Measurements from ENCODE around the gene PSMB3. TPM values are rescaled to one million over a fixed set of nuclear protein-coding genes. Genes with fewer than 3 reads are reported as not detected.

PSMB3 gene
- 353 and 359 TPM in 2 replicates for total RNA-seq (2014; rRNA removed; shearing (Covaris generic))

GRCh38 chr17:38752308-38753070, at the start of gene PSMB3:
Gene PSMB3 (plus strand): TSS chr17:38752741. CDS start chr17:38752827, 86 bp downstream.

GRCh38 chr17:38704606-38705522, 47.7 kb upstream of the PSMB3 start, which contains the start of gene MLLT6:
Gene MLLT6 (plus strand): TSS chr17:38705273. CDS start chr17:38705633, 360 bp downstream.

GRCh38 chr17:38729886-38730525, 22.5 kb upstream of the PSMB3 start, which contains the start of gene CISD3:
Gene CISD3 (plus strand): TSS chr17:38730341. CDS start chr17:38730359, 18 bp downstream.

GRCh38 chr17:38748149-38748891, 4.2 kb upstream of the PSMB3 start, which contains the start of gene PCGF2:
Gene PCGF2 (minus strand): TSS chr17:38748336. CDS start chr17:38740402, 7,934 bp downstream.

GRCh38 chr17:38799501-38800236, 47.1 kb downstream of the PSMB3 start, which contains the start of gene PIP4K2B:
Gene PIP4K2B (minus strand): TSS chr17:38799556. CDS start chr17:38799424, 132 bp downstream.

Small RNA genes lying within 50 kb of the gene (small RNA-seq; reads per million reads assigned to genes)
- gene MIR4726 (not detected), gene RNA5SP440 (5.0 reads per million, percentile 84 among the genes with 10 or more reads in this experiment), gene RNU6-866P (not detected)

Other genes with a start within 250 kb of the PSMB3 start
- 4.2 TPM in 2 replicates for gene SRCIN1, start 146.8 kb upstream of the PSMB3 start, total RNA-seq (2014; rRNA removed; shearing (Covaris generic))
- gene EPOP, start 77.8 kb upstream of the PSMB3 start, total RNA-seq (2014; rRNA removed; shearing (Covaris generic)): 8.9 and 11.2 TPM in 2 replicates
- 46.3 and 60.3 TPM in 2 replicates for gene MLLT6, start 47.5 kb upstream of the PSMB3 start, total RNA-seq (2014; rRNA removed; shearing (Covaris generic))
- 16.7 and 30.3 TPM in 2 replicates for gene CISD3, start 22.4 kb upstream of the PSMB3 start, total RNA-seq (2014; rRNA removed; shearing (Covaris generic))
- gene PCGF2, start 4.4 kb upstream of the PSMB3 start, total RNA-seq (2014; rRNA removed; shearing (Covaris generic)): 10.5 and 14.5 TPM in 2 replicates
- gene PIP4K2B, start 46.8 kb downstream of the PSMB3 start, total RNA-seq (2014; rRNA removed; shearing (Covaris generic)): 27.5 and 31.3 TPM in 2 replicates
- gene CWC25, start 72.6 kb downstream of the PSMB3 start, total RNA-seq (2014; rRNA removed; shearing (Covaris generic)): 26.7 and 30.2 TPM in 2 replicates
- gene RPL23, start 101.0 kb downstream of the PSMB3 start, total RNA-seq (2014; rRNA removed; shearing (Covaris generic)): 2,982 and 3,162 TPM in 2 replicates
- 82.0 and 84.4 TPM in 2 replicates for gene LASP1, start 117.3 kb downstream of the PSMB3 start, total RNA-seq (2014; rRNA removed; shearing (Covaris generic))
- not detected in 2 replicates for gene FBXO47, start 214.7 kb downstream of the PSMB3 start, total RNA-seq (2014; rRNA removed; shearing (Covaris generic))

Data from A375 (cell line).